Measurements from ENCODE around the gene MPDU1.

MPDU1 gene

GRCh38 chr17:7561028-7561575 is 22.6 kb upstream of the MPDU1 start:
- FAIRE-seq: no peak

GRCh38 chr17:7561589-7562207 is 22.0 kb upstream of the MPDU1 start, which contains the start of gene SENP3:
Gene SENP3 (plus strand): TSS chr17:7561919. CDS start chr17:7563077, 1,158 bp downstream.
- no peak for FAIRE-seq

- FAIRE-seq: no peak
These were observed 21.4 kb upstream of the MPDU1 start for GRCh38 chr17:7562208-7562605.

GRCh38 chr17:7563115-7563869 is 20.4 kb upstream of the MPDU1 start:
- no peak for FAIRE-seq

- FAIRE-seq: no peak
These were observed 14.1 kb upstream of the MPDU1 start for GRCh38 chr17:7569571-7569970.

- FAIRE-seq: no peak
These were observed 13.3 kb upstream of the MPDU1 start for GRCh38 chr17:7570351-7570750.

- peak; percentile 86 for FAIRE-seq
These were observed 11.4 kb upstream of the MPDU1 start for GRCh38 chr17:7572338-7572587.

- FAIRE-seq: no peak
These were observed 10.9 kb upstream of the MPDU1 start for GRCh38 chr17:7572588-7573323.

GRCh38 chr17:7573324-7574080 is 10.2 kb upstream of the MPDU1 start:
- FAIRE-seq: no peak

GRCh38 chr17:7574176-7574953 is 9.3 kb upstream of the MPDU1 start:
- no peak for FAIRE-seq

- FAIRE-seq: no peak
These were observed 8.2 kb upstream of the MPDU1 start for GRCh38 chr17:7575481-7575883.

GRCh38 chr17:7575959-7576358 is 7.7 kb upstream of the MPDU1 start:
- no peak for FAIRE-seq

- FAIRE-seq: no peak
These were observed 7.2 kb upstream of the MPDU1 start for GRCh38 chr17:7576432-7576937.

- FAIRE-seq: no peak
These were observed 6.1 kb upstream of the MPDU1 start for GRCh38 chr17:7577327-7578199.

GRCh38 chr17:7579001-7579833 is 4.4 kb upstream of the MPDU1 start, which contains the start of gene CD68:
Gene CD68 (plus strand): TSS chr17:7579638. CDS start chr17:7579678, 40 bp downstream.
- no peak for FAIRE-seq

GRCh38 chr17:7579834-7580603 is 3.6 kb upstream of the MPDU1 start:
- FAIRE-seq: no peak

- FAIRE-seq: no peak
These were observed 2.8 kb upstream of the MPDU1 start for GRCh38 chr17:7580604-7581575.

Data from islet of Langerhans (tissue), 1 donor.